ENCODE results near the gene TBCD.

TBCD gene

GRCh38 chr17:82859431-82860403, 107.9 kb downstream of the TBCD start:
- peak; percentile 33 to 42 for DNase-seq

GRCh38 chr17:82860606-82861392, 108.9 kb downstream of the TBCD start:
- no peak for DNase-seq

- no peak for DNase-seq
Observed at GRCh38 chr17:82861393-82861775, 109.5 kb downstream of the TBCD start.

- no peak for DNase-seq
Observed at GRCh38 chr17:82862191-82862590, 110.3 kb downstream of the TBCD start.

- no peak for DNase-seq
Observed at GRCh38 chr17:82862737-82863382, 111.0 kb downstream of the TBCD start.

GRCh38 chr17:82863383-82863940, 111.6 kb downstream of the TBCD start:
- no peak for DNase-seq

GRCh38 chr17:82863941-82864712, 112.3 kb downstream of the TBCD start:
- peak; percentile 63 to 71 for DNase-seq

- no peak for DNase-seq
Observed at GRCh38 chr17:82864713-82865248, 112.9 kb downstream of the TBCD start.

- no peak for DNase-seq
Observed at GRCh38 chr17:82865274-82865673, 113.4 kb downstream of the TBCD start.

- no peak for DNase-seq
Observed at GRCh38 chr17:82865774-82866395, 114.0 kb downstream of the TBCD start.

- DNase-seq, result no peak
Observed at GRCh38 chr17:82866590-82867191, 114.8 kb downstream of the TBCD start.

- no peak for DNase-seq
Observed at GRCh38 chr17:82867763-82868325, 116.0 kb downstream of the TBCD start.

GRCh38 chr17:82868715-82869131, 116.9 kb downstream of the TBCD start:
- DNase-seq, result no peak

- DNase-seq, result no peak
Observed at GRCh38 chr17:82869536-82869935, 117.7 kb downstream of the TBCD start.

GRCh38 chr17:82870091-82870491, 118.2 kb downstream of the TBCD start:
- DNase-seq, result no peak

- no peak for DNase-seq
Observed at GRCh38 chr17:82870541-82870940, 118.7 kb downstream of the TBCD start.

GRCh38 chr17:82871056-82871775, 119.4 kb downstream of the TBCD start:
- no peak for DNase-seq

- no peak for DNase-seq
Observed at GRCh38 chr17:82871776-82872561, 120.1 kb downstream of the TBCD start.
